ENCODE measurements around the gene CHST9. TPM values are rescaled to one million over a fixed set of nuclear protein-coding genes. Genes with fewer than 3 reads are reported as not detected.
"Not testable (repeated sequence)": the region's sequence is repeated elsewhere in the genome, so short reads cannot be mapped to it uniquely, and the experiment has no call there.

Gene CHST9
- polyA plus RNA-seq, 5 donors, result 2.1 to 3.8 (median 2.9) TPM

- peak in 1 of 2 donors; percentile 16 for DNase-seq
Measured at GRCh38 chr18:27004056-27004829, 180.9 kb downstream of the CHST9 start.

DNA sequence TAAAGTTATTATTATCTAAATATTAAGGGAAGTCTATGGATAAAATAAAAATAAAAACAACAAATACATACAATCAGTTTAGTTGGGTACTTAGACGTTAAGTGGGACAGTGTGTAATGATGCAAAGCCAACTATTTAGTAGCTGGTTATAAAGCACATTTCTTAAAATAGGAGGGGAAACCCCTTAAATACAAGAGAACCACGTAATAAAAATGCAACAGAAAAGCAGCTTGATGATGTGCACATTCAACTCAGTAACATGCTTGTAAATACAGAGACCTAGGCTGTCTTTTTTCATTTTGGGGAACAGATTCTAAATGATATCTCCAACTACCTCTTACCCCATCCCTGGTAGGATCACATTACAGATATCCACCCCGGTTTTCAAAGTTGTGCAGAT lies 185.3 kb downstream of the CHST9 start:
- no peak for DNase-seq

DNA sequence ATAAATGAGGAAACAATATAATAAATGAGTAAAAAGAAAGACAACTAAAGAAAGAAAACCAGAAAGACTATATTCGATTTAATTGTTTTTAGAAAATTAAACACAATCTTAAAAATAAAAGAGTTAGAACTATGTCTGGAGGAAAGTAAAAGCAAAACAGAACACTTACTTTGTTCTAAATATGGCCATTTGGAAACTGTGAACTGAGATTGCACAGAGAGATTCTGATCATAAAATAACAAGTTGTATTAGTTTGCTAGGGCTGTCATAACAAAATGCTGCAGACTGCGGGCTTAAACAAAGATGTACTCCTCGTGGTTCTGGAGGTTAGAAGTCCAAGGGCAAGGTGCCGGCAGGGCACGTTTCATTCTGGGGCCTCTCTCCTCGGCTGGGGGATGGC lies 191.5 kb downstream of the CHST9 start:
- DNase-seq, result no peak

DNA sequence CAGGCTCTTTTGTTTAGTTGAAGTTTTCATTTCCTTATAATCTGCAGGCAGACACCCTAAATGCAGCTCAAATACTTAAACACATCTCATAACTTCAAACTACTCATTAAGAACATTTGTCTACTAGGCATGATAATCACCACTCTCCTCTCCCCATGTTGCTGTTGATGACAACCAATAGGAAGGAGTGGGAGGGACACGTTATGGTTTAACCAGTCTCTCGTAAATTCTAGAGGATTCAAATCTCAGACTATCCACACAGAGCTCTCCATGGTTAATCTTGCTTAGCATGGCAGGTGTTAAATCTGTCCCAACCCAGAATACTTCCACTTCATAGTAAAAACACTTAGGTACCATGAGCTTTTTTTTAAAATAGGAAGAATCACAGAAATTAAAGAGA lies 192.2 kb downstream of the CHST9 start:
- no peak for DNase-seq

- DNase-seq, result no peak
Measured at GRCh38 chr18:26989842-26990241, 195.3 kb downstream of the CHST9 start.

- no peak for DNase-seq
Measured at GRCh38 chr18:26981360-26982082, 203.6 kb downstream of the CHST9 start.

GRCh38 chr18:26978812-26979341 lies 206.2 kb downstream of the CHST9 start:
- no peak for DNase-seq

- no peak for DNase-seq
Measured at GRCh38 chr18:26977781-26978180, 207.3 kb downstream of the CHST9 start.

GRCh38 chr18:26976206-26976605 lies 208.9 kb downstream of the CHST9 start:
- no peak for DNase-seq

GRCh38 chr18:26972549-26972948 lies 212.6 kb downstream of the CHST9 start:
- not testable (repeated sequence) for DNase-seq

DNA sequence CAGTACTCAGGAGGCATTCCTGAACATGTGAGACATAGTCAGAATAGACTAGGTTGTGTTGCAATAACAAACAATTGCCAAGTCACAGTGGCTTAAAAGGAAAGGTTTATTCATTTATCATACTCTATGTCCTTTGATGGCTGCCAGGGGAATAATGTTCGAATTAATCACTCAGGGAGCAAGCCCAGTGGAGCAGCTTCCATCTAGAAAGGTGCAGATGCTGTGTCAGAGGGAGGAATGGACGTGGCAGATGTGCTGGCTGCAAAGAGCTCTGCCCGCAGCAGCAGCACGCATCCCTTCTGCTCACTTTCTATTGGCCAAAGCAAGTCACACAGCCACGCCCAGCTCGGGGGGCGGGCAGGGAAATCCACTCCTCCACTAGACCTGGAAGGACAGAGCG lies 213.7 kb downstream of the CHST9 start:
- no peak for DNase-seq

GRCh38 chr18:26970637-26971036 lies 214.5 kb downstream of the CHST9 start:
- DNase-seq, result no peak

GRCh38 chr18:26965206-26965605 lies 219.9 kb downstream of the CHST9 start:
- no peak for DNase-seq

GRCh38 chr18:26963292-26963691 lies 221.8 kb downstream of the CHST9 start:
- DNase-seq, result no peak

DNA sequence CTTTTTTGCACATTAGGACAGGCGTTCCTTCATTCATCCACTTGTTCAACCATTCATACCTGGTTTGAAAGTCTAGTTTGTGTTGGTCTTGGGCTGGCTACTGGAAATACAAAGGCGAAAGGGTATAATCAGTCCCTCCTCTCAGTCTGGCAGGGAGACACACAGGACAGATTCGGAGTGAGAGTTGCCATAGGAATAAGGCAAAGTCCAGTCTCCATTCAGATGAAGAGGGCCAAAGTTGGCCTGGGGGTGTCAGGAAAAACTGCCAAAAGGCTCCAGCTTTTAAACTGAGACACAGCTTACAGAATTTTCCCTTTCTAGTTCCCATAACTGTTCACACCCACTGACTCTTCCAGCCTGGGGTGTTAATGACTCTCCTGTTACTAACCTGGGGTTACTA lies 223.3 kb downstream of the CHST9 start:
- no peak for DNase-seq

- DNase-seq, result no peak
Measured at GRCh38 chr18:26960911-26961310, 224.2 kb downstream of the CHST9 start.

DNA sequence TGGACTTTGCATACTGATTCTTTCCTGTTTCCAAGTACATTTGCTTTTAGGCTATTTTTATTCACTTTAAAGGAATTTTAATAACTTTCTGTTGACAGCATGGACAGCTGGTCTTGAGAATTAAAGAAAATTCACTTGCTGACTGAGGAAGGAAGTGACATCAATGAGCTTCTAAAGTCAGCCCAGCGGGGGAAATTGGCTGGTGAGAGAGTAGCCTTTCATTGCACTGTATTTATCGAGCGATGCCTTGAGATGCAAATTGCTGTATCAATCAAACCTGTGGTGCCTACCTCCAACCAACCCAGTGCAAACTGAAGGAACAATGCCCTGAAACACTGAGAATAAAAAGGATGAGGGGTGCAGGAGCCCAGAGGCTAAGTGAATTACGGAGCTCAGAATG lies 228.2 kb downstream of the CHST9 start:
- DNase-seq, result no peak

- DNase-seq, result no peak
Measured at GRCh38 chr18:26948703-26949102, 236.4 kb downstream of the CHST9 start.

DNA sequence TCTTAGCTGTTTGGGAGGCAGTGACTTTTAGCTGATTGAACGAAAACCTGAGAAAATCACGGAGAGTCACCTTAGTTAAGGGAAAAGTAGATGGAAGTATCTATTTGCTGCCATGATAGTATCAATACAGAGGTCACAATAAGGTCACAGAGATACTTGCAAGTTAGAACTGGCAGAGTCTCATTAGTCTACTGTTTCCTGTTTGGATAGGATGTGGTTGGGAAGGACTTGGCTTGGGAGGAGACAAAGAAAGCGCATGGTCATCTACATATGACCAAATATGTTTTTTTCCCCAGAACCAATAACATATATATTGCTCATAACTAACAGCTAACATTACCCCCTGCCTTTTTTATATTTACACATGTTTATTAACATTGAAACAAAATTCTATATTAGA lies 241.2 kb downstream of the CHST9 start:
- no peak for DNase-seq

DNA sequence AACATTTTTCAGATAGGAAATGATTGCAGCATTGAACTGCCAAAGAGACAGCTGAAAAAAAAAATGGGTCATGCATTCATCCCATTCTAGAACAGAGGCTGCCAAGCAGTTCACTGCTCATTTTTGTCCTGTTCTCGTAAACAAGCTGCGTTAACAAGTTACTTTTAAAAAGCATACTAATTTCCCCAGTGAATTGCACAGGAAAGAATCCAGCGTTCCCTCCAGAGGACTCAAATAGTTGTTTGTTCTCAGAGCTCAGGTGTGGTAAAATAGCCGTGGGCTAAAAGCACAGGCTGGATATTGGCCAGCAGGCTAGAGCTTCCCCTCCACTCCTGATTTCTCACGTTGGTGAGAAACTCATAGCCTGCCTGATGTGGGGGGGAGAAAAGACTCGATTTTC lies 243.5 kb downstream of the CHST9 start:
- DNase-seq, result no peak

DNA sequence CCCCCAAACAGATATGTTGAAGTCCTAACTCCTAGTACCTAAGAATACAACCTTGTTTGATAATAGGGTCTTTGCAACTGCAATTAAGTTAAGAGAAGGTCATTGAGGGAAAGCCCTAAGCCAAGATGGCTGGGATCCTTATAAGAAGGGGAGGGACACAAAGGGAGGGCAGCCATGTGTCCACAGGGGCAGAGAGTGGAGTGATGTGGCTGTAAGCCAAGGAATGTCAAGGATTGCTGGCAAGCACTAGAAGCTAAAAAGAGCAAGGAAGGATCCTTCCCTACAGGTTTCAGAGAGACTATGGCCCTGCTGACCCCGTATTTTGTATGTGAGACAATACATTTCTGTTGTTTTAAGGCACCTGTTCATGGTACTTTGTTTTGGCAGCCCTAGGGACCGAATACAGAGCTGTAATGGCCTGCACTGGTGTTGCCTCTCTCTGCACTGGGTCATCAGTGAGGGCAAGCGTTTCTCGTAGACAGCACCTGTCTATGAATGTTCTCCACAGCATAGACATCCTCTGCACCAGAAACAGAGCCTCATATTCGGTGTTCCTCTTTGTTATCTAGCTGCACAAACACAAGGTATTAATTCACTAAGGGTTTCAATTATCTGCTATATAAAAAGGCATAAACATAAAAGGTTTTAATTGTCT lies 244.2 kb downstream of the CHST9 start:
- no peak for DNase-seq

DNA sequence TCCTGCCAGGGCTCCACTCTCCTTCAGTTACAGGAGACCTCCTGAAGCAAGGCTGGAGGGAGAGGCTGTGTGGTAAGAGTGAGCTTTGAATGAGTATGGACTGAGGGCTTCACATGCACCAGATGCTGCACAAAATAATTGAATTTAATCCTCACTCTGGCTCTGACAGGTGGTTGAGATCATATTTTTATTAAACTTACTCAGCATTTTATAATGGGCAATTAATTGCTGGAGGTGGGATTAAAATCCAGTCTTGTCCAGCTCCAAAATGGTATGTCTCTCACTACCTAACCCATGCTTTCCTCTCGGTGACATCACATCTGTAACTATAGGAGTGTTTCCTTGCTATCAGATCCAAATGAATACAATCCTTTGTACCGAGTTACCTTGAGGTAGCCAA lies 253.4 kb downstream of the CHST9 start:
- no peak for DNase-seq

GRCh38 chr18:26930630-26931029 lies 254.5 kb downstream of the CHST9 start:
- no peak for DNase-seq
